Astrocyte of the cerebellum (primary cell): ENCODE measurements around the gene ROR1.

Experiments
- DNase-seq: peaks from one replicate; pipeline ENCODE4 v3.0.0-alpha.2; 2011; ENCODE audit warnings: low read depth
- H3K4me3 ChIP-seq: 2 replicates; pipeline ENCODE4 v1.5.1; 2011; ENCODE audit warnings: mild to moderate bottlenecking, low read depth, low read length, moderate library complexity
- in situ Hi-C: cut with HindIII; loops from 2 replicates; pipeline ENCODE4 v1.10.0; 2017; ENCODE audit warnings: low sequenced_read_pairs
- TF ChIP-seq, protein P1 (sequence below): IDR thresholded peaks from 2 replicates; pipeline ENCODE4 v1.5.1; 2012; ENCODE audit warnings: low read length, low read depth, moderate library complexity, mild to moderate bottlenecking; ENCODE audit errors: missing control alignments

Gene ROR1

DNA sequence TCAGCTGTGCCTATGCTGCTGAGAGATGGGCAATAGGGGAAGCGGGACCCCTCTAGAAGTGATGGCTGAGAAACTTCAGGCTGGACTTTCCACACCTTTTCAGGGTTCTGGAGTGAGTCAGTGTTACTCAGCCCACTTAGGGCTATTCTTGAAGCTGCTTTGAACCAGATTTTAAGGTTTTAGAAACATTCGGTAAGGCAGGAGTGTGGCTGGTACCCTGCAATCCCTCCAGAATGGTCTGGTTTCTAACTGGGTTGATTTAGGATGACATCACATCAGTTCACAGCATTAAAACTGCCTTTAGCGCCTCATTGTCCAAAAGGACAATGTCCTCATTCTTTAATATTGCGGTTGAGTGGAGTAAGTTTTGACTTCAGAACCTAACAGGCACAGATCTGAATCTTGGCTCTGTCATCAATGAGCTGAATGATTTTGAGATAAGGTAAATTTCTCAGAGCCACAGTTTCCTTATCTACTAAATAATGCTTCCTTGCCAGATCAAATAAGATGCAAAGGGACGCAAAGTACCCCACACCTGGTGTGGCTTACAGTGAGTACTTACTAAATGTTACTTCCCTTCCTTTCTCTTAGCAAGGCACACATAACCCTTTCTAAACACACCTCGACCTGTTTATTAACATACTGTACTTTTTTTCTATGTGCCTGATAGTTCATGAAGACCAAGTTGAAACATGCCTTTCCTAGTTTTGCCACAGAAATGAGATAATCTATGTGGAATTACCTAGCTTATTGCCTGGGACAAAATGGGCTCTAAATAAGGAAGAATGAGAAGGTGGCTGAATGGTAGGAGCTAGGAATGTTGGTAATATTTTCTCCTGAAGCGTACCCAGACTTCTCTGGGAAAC is 209.8 kb downstream of the ROR1 start:
- H3K4me3 ChIP-seq: no peak overlapping the region
- DNase-seq: no peak
- TF ChIP-seq, protein P1, sequence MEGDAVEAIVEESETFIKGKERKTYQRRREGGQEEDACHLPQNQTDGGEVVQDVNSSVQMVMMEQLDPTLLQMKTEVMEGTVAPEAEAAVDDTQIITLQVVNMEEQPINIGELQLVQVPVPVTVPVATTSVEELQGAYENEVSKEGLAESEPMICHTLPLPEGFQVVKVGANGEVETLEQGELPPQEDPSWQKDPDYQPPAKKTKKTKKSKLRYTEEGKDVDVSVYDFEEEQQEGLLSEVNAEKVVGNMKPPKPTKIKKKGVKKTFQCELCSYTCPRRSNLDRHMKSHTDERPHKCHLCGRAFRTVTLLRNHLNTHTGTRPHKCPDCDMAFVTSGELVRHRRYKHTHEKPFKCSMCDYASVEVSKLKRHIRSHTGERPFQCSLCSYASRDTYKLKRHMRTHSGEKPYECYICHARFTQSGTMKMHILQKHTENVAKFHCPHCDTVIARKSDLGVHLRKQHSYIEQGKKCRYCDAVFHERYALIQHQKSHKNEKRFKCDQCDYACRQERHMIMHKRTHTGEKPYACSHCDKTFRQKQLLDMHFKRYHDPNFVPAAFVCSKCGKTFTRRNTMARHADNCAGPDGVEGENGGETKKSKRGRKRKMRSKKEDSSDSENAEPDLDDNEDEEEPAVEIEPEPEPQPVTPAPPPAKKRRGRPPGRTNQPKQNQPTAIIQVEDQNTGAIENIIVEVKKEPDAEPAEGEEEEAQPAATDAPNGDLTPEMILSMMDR: no peak
- in situ Hi-C loops: no loop called here

- DNase-seq: peak; percentile 83
- TF ChIP-seq, protein P1: no peak
- in situ Hi-C loops: no loop called here
- no peak overlapping the region for H3K4me3 ChIP-seq
These were observed 210.6 kb downstream of the ROR1 start for GRCh38 chr1:63984257-63984929.

GRCh38 chr1:63984930-63985290 is 211.1 kb downstream of the ROR1 start:
- TF ChIP-seq, protein P1: no peak
- no peak overlapping the region for H3K4me3 ChIP-seq
- in situ Hi-C loops: no loop called here
- DNase-seq: no peak

DNA sequence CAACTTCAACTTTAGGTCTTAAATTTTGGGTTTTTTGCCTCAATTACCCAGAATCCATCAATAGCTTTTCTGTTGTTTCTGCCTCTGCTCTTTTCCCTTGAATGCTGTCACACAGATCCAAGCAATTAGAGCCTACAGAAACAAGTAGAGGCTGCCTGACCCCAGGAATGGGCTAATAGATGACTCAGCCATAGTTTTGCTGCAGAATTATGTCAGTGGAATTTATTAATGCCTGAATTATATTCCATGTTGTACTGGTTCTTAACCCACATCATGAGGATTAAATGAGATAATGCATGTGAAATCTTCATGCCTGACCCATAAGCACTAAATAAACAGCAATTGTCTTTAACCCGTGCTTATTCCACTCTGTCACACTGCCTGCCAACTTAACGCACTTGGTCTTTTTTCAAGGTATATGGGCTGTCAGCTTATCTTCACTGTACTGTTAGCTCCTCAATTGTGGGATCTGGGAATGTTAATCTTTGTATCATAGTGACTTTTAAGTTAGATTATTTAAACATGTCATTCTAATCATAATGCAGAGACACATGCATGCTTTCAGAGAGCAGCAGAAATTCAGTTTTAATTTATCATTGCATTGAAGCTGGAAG is 213.3 kb downstream of the ROR1 start:
- H3K4me3 ChIP-seq: no peak overlapping the region
- TF ChIP-seq, protein P1: no peak
- in situ Hi-C loops: no loop called here
- DNase-seq: no peak

DNA sequence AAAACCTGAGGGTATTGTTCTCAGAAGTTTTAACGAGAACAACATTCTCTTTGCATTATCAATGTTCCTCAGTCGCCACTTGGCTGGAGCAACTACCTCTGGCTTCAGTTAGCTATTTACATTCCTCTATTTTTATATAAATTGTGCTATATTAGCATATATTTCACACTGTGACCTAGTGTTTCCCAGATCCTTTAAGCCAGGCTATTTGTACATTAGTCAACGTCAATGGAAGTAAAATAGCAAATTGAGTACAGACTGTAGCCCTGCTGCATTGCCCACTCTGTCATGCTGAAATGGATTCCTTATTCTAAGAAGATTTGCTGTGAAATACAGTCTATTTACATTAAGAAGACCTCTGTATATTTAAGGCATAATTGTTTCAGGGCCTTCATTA is 213.8 kb downstream of the ROR1 start:
- in situ Hi-C loops: no loop called here
- no peak for DNase-seq
- no peak overlapping the region for H3K4me3 ChIP-seq
- TF ChIP-seq, protein P1: no peak

DNA sequence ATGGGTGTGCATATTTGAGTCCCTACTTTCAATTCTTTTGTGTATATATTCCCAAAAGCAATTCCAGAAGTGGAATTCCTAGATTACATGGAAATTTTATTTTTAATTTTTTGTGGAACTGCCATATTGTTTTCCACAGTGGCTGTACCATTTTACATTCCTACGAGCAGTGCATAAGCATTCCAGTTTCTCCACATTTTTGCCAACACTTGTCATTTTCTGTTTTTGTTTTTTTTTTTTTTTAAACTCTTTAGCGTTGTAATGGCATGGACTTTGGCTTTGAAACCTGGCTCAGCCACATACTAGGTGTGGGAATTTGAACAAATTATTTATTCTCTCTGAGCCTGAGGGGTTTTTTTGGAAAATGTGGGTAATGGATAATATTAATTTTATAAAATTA is 215.1 kb downstream of the ROR1 start:
- in situ Hi-C loops: no loop called here

More for the DNA sequence above, 215.1 kb downstream of the ROR1 start:
- DNase-seq: no peak
- no peak overlapping the region for H3K4me3 ChIP-seq
- TF ChIP-seq, protein P1: no peak
